GM12875 (cell line): ENCODE data around the gene APP.
A peak's percentile ranks its signal among the peaks of the same experiment; 100 is the strongest.

Experiments
- H3K4me3 ChIP-seq: one replicate; pipeline ENCODE4 v1.5.1; 2011; ENCODE audit warnings: low read depth, low read length, control low read depth
- CTCF ChIP-seq: IDR thresholded peaks from 2 replicates; pipeline ENCODE4 v1.5.1; 2011; ENCODE audit warnings: low read depth, mild to moderate bottlenecking, control low read depth, inconsistent platforms, low read length, moderate library complexity, borderline replicate concordance; ENCODE audit not compliant: insufficient read depth

The APP gene

GRCh38 chr21:25885405-25885804 lies 285.2 kb downstream of the APP start:
- no peak for TF ChIP-seq CTCF
- no peak overlapping the region for H3K4me3 ChIP-seq

- H3K4me3 ChIP-seq = no peak overlapping the region
- TF ChIP-seq CTCF = no peak
These were observed 286.3 kb downstream of the APP start for GRCh38 chr21:25884311-25884710.

- peak; percentile 90 for TF ChIP-seq CTCF
- H3K4me3 ChIP-seq = no peak overlapping the region
These were observed 288.8 kb downstream of the APP start for GRCh38 chr21:25881524-25882376.

- H3K4me3 ChIP-seq = no peak overlapping the region
- TF ChIP-seq CTCF = no peak
These were observed 291.4 kb downstream of the APP start for GRCh38 chr21:25879203-25879602.

- no peak overlapping the region for H3K4me3 ChIP-seq
These were observed 292.2 kb downstream of the APP start for GRCh38 chr21:25878344-25878743.

GRCh38 chr21:25872271-25872670 lies 298.3 kb downstream of the APP start:
- no peak overlapping the region for H3K4me3 ChIP-seq
- TF ChIP-seq CTCF = no peak

More at GRCh38 chr21:25878344-25878743, 292.2 kb downstream of the APP start:
- no peak for TF ChIP-seq CTCF

- TF ChIP-seq CTCF = no peak
- no peak overlapping the region for H3K4me3 ChIP-seq
These were observed 299.0 kb downstream of the APP start for GRCh38 chr21:25871566-25871965.
